OCI-LY1 (cell line): ENCODE results near the gene EXOSC10.

ENCODE experiments used
- CTCF ChIP-seq: fragments of 200-600 bp; sonication (generic), shearing (Covaris generic); IDR thresholded peaks from 2 replicates; pipeline ENCODE4 v1.5.1; 2017; ENCODE audit warnings: mild to moderate bottlenecking, antibody characterized with exemption, low read length, moderate library complexity, mixed read lengths
- EZH2 ChIP-seq: fragments of 200-600 bp; sonication (generic), shearing (Covaris generic); IDR thresholded peaks from 2 replicates; pipeline ENCODE4 v1.8.0; 2017; ENCODE audit warnings: borderline replicate concordance, mixed run types, mild to moderate bottlenecking, antibody characterized with exemption, low read length, moderate library complexity, mixed read lengths

GRCh38 chr1:11051781-11052511 lies 47.7 kb downstream of the EXOSC10 start:
- no peak for TF ChIP-seq CTCF
- TF ChIP-seq EZH2, result no peak
